ENCODE measurements around the gene SGO1.

SGO1 gene

DNA sequence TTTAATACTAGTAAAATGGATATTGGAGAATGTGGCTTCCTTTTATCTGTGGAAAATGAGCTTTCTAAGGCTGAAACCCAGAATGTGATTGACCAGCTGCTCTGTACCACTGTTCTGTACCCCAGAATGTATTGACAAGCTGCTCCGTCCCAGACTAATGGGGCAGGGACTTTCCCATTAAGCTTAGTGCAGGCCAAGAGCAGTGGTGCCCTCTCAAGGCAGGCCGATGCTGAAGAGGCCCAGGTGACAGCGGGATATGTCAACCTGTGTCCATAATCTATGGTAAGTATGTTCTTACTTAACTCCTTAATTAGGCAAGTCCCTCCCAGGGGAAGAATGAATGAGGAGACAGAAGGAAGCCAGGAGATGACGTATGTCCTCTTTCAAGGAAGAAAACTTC, 31.1 kb downstream of the SGO1 start:
- no peak for DNase-seq (ENCODE audit: low spot score)

- DNase-seq (ENCODE audit: low spot score): no peak
These were observed 31.9 kb downstream of the SGO1 start for GRCh38 chr3:20154078-20154477.

GRCh38 chr3:20148466-20148865, 37.5 kb downstream of the SGO1 start:
- DNase-seq (ENCODE audit: low spot score): no peak

- DNase-seq (ENCODE audit: low spot score): no peak
These were observed 38.6 kb downstream of the SGO1 start for GRCh38 chr3:20147361-20147760.

- no peak for DNase-seq (ENCODE audit: low spot score)
These were observed 39.7 kb downstream of the SGO1 start for GRCh38 chr3:20146301-20146700.

DNA sequence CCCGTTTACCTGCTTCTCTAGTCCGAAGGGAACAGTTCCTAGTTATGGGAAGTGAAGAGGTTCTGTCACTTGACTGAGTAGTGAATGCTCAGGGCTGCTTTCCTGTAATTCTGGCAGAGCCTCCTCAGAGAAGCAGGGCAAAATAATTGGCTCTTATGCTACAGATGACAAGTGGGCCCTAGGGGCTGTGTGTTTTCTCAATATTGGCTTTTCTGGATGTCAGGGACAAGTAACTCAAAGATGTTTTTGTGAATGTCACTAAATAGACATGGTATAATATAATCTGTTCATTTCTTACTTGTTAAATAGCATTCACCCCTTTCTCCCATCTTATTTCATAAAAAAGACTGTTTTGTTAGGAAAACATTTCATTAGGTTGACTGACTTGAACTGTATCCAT, 40.1 kb downstream of the SGO1 start:
- DNase-seq (ENCODE audit: low spot score): no peak

GRCh38 chr3:20143519-20143918, 42.5 kb downstream of the SGO1 start:
- DNase-seq (ENCODE audit: low spot score): no peak

- DNase-seq (ENCODE audit: low spot score): no peak
These were observed 43.5 kb downstream of the SGO1 start for GRCh38 chr3:20142517-20142916.

DNA sequence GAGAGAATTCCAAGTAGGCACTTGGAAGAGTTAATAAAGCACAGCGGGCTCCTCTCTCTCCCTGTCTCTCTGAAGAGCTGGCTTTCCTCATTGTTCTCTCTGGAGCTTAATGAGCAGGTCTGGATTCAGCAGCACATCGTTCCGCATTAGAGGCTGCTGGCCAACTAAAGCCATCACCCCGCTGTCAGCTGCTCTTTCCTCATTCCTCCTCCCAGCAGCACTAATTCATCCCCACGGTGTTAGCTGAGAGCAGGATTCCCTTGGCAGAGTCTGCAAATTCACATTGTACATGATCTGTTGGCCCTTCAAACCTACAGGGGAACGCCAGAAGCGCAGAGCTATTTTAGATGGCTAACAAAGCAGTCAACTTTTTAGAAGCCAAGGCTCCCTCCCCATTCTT, 44.2 kb downstream of the SGO1 start:
- DNase-seq (ENCODE audit: low spot score): peak; percentile 94

- DNase-seq (ENCODE audit: low spot score): peak; percentile 12
These were observed 44.7 kb downstream of the SGO1 start for GRCh38 chr3:20141316-20141715.

DNA sequence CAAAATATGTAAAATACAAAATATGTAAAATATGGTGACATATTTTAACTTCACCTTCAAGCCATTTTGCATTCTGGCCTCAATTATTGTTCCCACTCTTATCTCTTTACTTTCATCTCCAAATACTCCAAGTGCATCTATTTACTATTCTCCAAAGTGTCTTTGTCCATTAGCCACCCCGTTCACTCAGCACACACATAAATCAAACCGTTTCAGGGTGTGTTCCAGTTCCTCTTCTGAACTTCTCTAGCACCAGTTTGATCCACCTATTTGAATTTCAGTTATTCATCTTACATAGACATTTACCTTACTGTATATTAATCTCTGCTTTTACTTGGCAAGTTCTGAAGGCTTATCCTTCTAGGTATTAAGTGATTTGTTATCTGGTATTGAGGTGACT, 45.1 kb downstream of the SGO1 start:
- DNase-seq (ENCODE audit: low spot score): no peak

DNA sequence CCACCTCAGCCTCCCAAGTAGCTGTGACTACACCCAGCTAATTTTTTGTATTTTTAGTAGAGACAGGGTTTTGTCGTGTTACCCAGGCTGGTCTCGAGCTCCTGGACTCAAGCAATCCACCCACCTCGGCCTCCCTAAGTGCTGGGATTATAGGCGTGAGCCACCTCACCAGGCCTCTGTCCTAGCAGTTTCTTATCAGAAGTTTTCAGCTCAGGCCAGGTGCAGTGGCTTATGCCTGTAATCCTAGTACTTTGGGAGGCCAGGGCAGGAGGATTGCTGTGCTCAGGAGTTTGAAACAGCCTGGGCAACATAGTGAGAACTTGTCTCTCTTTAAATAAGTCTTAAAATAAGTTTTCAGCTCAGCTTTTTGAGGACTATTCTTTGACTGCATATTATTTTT, 48.4 kb downstream of the SGO1 start:
- DNase-seq (ENCODE audit: low spot score): no peak

DNA sequence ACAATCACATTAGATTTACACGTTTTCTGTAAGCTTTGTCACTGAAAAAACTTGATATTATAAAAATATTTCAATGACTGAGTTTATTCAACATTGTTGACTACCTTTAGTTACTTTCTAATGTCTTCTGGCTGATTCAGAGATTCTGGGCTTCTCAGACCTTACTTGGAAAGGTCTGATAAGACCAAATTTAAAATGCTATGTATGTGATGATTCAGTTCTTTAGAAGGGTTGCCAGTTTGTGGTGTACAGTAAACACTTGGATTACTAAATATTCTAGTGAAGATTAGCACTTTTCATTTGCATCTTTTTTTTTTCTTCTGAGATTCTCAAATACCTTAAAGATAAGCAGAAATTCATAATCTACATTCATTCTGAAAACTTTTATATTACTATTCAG, 49.8 kb downstream of the SGO1 start:
- no peak for DNase-seq (ENCODE audit: low spot score)

DNA sequence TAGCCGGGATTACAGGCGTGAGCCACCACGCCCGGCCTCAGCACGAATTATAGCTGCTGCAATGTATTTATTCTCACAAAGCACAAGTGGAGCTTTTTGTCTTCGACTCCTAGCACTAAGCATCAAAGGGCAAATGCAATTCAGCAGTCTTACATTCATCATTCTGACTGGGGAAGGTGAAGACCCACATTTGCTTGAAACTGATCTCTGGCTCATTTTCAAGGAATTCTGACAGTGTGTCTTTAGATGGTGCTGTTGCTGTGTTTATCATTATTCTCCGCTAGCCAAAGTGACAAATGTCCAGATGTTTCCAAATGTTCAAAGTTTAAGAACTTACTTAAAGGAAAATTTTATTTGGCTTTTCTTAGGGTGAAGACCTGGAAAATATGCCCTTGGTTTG, 55.9 kb downstream of the SGO1 start:
- DNase-seq (ENCODE audit: low spot score): no peak

GRCh38 chr3:20128358-20128757, 57.6 kb downstream of the SGO1 start:
- DNase-seq (ENCODE audit: low spot score): no peak

GRCh38 chr3:20125897-20126296, 60.1 kb downstream of the SGO1 start:
- peak; percentile 66 for DNase-seq (ENCODE audit: low spot score)

GRCh38 chr3:20125289-20125688, 60.7 kb downstream of the SGO1 start:
- no peak for DNase-seq (ENCODE audit: low spot score)

DNA sequence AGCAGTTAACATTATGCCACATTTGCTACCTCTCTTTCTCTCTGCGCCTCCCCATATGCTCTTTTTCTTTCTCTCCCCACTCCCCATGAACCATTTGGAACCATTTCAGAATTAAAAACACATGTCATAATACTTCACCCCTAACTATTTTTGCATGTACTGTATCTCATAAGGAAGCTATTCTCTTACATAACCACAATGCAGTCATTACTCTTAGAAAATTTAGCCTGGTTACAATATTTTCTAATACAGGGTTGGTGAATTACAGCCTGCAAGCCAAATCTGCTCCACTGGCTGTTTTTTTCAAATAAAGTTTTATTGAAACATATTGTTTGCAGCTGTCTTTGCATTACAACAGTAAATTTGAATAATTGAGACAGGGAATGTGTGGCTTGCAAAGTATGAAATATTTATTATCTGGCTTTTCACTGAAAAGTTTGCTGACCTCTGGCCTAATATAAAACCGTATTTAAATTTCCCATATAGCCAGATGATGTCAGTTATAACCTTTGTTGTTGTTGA, 62.8 kb downstream of the SGO1 start:
- no peak for DNase-seq (ENCODE audit: low spot score)

- no peak for DNase-seq (ENCODE audit: low spot score)
These were observed 64.9 kb downstream of the SGO1 start for GRCh38 chr3:20121088-20121487.

Data from Ammon's horn (tissue), 1 donor.